ENCODE measurements around the gene ZNRF3.
"Not testable (repeated sequence)": the region's sequence is repeated elsewhere in the genome, so short reads cannot be mapped to it uniquely, and the experiment has no call there.

The ZNRF3 gene

DNA sequence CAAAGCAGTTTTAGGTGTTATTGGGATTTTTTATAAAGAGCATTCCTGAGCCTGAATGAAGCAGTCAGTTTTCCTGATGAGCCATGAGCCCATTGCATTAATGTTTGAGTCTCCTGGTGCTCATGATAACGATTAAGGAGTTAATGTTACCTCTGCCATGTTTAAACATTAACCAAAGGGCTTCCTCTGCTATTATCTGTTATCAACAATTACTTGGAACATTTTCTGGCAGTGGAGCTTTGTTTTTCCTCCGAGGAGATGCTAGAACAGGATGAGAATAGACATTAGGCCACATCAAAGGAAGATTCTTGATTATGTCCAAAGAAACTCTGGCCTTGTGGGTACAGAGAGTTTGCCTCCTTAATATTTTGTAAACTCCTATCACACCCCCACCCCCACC, 49.9 kb downstream of the ZNRF3 start:
- no peak for DNase-seq (ENCODE audit: low read depth)

DNA sequence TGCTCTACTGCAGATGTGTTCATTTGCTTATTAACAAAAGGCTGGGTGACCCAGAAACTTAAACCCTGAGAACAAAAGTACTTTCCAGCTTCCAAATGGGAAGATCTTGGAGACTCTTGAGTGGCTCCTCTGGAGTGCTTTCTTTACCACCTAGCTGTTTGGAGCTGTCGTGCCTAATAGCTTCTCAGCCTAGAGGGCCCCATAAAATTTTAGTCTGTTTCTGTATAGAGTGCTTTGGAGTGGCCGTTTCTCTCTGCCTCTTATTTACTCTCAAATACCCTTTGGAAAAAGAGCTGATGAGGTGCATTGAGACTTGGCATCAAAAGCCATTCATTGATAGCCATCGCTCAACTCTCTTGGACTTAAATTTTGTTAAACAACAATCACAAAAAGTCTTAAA, 50.7 kb downstream of the ZNRF3 start:
- DNase-seq (ENCODE audit: low read depth): no peak

DNA sequence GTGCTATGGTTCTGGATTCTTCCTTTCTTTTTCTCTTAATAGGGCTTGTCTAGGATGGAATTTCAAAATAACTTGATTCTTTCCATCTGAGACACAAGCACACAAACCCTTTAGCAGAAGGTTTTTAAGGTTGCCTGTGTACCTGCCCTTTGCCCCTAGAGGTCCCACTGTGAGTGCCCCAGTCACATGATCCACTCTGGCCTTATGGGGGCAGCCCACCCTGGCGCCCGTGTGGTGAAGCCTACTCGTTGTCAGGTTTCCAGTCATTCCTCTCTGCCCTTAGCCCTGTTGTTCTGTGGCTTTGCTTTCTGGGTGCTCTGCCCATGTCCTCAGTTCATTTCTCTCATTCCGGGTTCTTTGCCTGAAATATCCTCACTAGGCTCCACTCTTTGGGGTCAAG, 51.8 kb downstream of the ZNRF3 start:
- no peak for DNase-seq (ENCODE audit: low read depth)

DNA sequence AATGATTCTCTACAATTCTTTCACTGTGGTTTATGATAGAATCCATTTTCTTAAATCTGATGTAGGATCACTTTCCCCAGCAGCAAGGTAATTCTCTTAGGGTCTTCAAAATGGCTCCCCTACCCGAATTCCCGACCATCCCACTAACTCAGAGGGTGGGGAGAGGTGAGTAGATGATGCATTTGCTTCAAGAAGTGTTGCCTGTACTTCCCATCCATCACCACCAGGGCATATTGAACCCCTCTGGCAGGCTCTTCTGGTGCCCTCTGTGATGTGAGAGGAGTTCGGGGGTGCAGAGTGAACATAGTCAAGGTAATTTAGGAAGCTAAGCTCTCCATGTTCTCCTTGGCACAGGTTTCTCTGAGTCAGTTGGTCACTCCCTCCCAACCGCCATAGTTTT, 52.3 kb downstream of the ZNRF3 start:
- no peak for DNase-seq (ENCODE audit: low read depth)

DNA sequence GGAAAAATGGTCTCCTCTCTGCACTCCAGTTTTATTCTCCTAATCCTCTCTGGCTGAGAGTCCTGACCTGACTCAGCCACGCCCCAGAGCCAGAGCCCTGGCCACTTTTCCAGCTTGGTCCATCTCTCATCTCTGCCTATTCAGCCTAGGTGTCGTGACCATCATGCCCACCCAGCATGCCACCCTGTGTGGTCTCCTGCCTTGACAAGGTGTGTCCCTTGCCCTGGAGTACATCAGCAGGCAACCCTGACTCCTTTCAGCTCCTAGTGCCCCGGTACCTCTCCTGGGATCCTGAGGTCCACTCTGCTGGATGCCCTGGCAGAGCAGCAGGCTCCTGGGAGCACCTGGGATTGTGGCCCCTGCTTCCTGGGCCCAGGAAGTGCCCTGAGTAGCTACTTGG, 52.8 kb downstream of the ZNRF3 start:
- DNase-seq (ENCODE audit: low read depth): no peak

DNA sequence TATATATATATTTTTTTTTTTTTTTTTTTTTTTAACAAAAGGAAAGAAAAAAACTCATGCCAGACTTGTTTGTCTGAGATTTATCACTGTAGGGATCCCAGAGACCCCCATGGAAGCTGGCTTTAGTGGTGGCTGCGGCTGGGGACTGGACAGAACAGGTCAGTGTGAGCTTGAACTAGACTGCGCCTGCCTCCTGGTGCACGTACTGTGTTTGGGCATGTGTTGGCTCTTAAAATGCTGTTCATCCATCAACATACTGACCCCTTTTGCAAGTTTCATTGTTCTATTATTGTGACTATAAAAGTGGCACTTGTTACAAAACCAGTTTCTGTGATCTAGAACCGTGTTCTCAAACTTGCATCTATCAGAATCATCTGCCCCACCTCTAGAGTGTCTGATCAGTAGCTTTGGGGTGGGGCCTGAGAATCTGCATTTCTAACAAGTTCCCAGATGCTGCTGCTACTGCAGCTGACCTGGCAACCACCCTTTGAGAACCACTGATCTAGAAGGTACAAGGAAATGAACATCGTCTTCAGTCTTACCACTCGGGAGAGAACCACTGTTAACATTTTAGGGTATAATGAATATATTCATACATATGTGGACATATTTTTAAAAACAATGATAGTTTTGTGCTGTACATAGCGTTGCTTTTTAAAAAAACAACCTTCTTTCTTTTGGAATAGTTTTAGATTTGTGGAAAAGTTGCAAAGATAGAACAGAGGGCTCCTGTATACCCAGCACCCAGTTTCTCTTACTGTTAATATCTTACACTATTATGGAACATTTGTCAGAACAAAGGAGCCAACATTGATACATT, 54.0 kb downstream of the ZNRF3 start:
- no peak for DNase-seq (ENCODE audit: low read depth)

DNA sequence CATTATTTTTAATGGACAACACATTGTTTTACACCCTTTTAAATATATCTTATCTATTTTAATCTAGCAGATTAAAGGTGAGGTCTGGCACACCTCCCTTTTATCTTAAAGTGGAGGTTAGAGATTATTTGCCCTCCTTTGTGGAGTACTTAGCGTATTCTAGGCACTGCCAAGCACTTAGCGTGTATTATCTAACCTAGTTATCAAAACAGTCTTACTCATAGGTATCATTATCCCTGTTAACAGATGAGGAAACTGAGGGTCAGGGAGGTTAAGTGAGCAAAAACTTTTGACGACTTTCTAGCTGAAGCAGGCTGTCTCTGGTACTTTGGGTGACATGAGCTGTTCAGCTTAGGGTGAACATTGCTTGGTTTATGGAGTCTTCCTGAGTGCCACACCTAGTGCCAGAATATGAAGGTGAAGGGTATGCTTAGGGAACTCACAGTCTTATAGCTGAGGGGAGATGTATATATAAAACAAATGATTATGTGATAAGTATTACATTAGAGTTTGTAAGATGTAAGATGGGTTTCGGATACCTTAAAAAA, 55.0 kb downstream of the ZNRF3 start:
- no peak for DNase-seq (ENCODE audit: low read depth)

DNA sequence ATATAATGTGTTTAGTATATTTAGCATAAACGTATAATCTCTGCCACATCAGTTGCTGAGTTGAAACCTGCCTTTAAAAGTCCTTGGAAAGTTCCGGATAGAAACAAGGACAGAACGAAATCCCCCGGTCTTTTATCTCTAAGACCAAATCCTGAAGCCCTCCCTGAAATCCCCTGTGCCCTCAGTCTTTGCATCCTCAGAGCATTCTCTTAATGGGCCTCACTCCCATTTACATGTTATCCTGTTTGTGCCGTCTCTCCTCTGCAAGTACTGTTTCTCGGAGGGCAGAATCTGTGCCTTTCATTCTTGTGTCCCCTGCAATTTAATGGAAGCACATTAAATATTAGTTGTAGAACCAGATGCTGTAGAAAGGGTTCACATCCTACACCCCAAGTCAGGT, 56.0 kb downstream of the ZNRF3 start:
- no peak for DNase-seq (ENCODE audit: low read depth)

DNA sequence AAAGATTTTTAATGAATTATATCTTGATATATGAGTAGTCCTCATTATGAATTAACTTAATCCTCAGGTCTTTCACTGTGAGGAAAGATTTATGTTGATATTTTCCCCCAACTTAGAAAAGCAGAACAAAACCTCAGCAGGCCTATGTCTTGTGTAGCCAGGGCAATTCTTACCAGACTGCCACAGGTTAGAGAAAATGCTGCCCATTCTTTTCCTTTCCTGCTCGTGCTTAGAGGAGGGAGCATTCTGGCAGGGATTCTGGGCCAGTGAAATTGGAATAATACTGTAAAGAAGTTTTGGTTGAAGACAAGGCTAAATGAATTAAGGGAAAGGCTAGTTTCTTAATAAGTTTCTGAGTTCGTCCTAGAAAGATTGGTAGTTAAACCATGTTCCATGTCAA, 56.6 kb downstream of the ZNRF3 start:
- DNase-seq (ENCODE audit: low read depth): no peak

DNA sequence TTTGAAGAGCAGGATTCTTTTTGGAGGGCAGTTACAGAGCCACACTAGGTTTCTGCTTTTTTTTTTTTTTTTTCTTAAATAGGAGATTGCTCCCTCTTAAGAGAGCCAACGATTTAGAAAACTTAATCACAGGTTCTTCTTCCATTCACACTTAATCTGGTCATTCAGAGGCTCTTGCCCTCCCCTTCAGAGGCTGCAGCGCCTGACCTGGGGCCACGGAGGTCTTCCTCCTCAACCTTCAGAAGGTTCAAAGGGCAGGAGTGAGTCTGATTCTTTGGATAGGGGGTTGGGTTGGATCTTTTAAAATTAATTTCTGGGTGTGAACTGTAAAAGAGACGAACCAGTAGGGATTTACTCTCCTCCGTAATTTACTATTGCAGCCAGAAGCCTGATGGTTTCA, 57.1 kb downstream of the ZNRF3 start:
- DNase-seq (ENCODE audit: low read depth): no peak

DNA sequence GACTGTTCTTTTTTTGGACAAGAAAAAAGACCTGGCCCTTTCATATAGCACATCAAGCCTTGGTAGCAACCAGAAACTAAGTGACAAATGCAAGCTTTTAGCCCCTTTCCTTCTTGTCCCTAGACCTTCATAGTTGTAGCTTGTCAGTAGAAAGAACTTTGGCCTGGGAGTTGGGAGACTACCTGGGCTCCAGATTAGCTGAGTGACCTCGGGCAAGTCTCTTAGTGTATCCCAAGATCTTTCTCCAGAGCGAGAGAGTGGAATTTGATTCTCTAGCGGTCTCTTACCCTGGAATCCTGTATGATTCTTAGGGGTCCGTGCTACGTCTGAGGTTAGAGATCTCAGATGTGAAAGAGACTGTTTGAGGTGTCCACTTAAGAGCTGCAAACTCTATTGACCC, 59.0 kb downstream of the ZNRF3 start:
- no peak for DNase-seq (ENCODE audit: low read depth)

DNA sequence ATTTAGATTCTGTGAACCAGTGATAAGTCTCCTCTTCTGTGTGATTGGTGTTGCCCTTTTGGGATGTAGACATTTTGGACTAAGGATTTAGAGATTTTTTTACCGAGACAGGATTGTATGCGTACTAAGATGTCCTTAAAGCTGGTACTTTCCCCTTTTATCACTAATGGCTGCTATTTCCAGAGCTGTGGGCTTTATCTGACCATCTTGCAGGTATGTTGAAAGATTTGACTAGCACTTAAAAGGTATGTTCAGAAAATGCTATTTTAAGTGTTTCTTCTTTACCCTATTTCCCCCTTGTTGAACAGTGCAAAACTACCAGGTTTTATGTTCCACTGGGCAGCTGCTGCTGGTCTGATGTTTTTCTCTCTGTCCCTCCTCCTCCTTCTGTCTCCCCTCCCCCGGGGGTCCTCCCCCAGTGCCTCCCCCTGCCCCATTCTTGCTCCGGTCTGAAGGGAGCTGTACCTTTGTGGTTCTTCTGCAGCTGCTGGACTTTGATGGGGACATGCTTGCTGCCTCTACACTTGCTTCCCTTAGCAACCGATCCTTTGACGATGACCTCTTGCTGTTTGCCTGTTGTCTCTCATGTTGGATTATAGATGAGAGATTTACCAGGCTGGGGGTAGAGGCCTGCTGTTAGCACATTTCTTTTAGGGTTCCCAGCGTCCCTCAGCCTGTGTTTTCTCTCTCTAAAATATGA, 59.6 kb downstream of the ZNRF3 start:
- no peak for DNase-seq (ENCODE audit: low read depth)

DNA sequence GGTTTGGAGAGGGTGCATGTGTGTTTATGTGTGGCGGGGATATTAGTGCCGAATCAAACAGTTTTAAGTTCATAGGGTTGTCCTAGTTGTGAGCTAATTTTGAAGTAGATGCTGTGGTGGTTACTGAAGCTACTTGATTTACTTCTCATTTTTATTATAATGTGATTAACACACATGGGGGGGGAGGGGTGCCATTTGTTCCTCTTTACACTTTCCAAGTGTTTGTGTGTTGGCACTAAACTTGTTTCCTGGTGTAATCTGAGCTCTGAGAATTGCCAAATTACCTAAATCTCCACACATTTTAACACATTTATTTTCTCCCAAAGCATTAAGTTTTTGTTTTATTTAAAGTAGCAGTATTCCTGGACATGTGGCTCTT, 60.1 kb downstream of the ZNRF3 start:
- no peak for DNase-seq (ENCODE audit: low read depth)

DNA sequence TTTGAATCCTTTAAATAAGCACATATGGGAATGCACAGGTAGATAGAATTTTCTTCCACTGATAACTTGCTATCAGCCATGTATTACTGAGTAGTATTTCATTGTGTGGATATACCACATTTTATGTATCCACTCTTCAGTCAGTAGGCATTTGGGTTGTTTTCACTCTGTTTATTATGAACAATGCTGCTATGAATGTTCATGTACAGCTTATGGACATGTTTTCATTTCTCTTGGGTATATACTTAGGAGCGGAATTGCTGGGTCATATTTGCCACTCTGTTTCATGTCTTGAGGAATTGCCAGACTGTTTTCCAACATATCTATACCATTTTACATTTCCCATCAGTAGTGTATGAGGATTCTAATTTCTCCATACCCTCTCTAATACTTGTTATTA, 63.8 kb downstream of the ZNRF3 start:
- DNase-seq (ENCODE audit: low read depth): no peak

DNA sequence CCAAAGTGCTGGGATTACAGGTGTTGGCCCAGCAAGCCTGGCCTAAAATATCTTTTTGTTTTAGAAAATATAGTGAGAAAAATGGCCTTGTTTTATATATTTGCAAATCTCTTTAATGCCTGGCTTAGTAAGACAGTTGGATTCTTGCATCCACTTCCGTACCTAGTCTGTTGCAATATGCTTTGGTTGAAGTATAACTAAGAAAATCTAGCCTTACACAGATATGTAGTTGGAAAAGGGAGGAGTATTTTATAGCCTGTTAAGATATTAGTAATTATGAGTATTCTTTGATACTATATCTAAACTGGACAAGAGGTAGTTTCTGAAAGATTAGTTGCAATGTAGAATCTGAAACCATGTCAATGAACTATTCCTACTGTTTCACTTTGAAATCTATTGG, 65.1 kb downstream of the ZNRF3 start:
- DNase-seq (ENCODE audit: low read depth): no peak

DNA sequence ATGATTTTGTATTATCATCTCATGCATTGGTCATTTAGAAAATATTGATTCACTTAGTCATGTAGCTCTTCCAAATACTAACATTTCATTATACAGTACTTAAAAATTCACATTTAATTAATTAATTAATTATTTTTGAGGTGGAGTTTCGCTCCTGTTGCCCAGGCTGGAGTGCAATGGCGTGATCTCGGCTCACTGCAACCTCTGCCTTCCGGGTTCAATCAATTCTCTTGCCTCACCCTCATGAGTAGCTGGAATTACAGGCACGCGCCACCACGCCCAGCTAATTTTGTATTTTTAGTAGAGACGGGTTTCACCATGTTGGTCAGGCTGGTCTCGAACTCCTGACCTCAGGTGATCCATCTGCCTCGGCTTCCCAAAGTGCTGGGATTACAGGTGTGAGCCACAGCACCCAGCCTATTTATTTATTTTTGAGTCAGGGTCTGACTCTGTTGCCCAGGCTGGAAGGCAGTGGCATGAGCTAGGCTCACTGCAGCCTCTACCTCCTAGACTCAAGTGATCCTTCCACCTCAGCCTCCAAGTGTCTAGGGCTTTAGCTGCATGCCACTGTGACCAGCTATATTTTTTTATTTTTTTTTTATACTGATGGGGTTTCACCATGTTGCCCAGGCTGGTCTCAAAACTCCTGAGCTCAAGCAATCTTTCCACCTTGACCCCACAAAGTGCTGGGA, 65.6 kb downstream of the ZNRF3 start:
- not testable (repeated sequence) for DNase-seq (ENCODE audit: low read depth)

DNA sequence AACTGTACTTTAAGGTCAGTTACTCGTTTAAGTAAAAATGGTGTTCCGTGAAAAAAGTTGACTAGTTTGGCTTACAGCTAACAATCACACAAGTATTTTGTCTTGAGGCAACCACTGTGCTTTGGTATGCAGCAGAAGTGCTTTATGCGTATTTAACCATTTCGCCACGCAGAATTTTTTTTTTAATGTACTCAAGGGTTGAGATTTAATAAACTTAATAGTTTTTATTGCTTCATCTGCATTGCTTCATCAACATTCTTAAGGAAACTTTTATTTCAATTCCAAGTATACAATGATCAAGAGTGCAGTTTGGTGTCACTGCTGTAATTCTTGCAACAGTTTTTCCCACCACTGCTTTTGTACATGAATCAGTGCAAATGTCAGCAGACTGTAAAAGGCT, 66.4 kb downstream of the ZNRF3 start:
- DNase-seq (ENCODE audit: low read depth): no peak

DNA sequence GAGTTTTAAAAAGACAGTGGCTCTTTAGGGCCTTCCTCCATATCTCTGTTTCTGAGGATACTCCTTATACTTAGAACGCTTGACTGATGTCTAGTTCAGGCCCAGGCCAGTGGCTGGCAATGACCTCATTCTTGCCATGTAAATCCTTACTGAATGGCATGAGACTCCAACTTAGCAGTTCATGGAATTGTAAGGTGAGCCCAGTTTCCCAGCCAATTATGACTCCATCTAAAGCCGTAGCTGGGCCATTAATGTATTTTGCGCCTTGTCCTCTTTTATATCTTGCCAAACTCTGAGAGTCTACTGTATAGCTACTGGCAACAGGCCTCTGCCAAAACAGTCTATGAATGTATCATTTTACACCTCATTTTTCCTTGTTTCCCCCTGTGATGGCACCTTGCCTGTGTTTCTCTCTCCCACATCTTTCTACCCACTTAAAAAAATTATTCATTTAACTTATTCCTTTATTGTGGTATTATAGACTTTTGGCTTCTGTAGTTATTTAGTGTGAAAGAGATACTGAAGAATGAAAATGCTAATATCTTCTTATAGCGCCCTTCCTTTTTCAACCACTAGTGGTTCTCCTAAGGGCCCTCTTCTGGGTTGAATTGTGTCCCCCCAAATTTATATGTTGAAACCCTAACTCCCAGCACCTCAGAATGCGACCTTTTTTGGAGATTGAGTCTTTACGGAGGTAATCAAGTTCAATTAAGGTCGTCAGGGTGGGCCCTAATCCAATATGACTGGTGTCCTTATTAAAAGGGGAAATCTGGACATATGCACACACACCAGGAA, 67.4 kb downstream of the ZNRF3 start:
- DNase-seq (ENCODE audit: low read depth): no peak

DNA sequence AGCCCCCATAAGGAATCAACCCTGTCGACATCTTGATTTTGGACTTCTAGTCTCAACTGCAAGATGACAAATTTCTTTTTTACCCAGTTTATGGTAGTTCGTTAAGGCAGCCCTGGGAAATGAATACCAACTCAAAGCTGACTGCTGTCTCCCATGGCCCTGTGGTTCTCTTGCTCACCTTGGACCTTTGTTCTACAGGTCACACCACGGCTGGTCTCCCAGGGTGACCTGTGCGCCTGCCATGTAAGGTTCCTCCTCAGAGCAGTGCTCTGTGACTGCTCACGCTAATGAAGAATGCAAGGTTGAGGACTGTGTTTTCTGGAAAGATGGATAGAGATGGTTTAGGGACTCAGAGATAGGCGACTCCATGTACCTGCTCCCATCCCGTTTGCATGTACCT, 68.2 kb downstream of the ZNRF3 start:
- DNase-seq (ENCODE audit: low read depth): no peak

DNA sequence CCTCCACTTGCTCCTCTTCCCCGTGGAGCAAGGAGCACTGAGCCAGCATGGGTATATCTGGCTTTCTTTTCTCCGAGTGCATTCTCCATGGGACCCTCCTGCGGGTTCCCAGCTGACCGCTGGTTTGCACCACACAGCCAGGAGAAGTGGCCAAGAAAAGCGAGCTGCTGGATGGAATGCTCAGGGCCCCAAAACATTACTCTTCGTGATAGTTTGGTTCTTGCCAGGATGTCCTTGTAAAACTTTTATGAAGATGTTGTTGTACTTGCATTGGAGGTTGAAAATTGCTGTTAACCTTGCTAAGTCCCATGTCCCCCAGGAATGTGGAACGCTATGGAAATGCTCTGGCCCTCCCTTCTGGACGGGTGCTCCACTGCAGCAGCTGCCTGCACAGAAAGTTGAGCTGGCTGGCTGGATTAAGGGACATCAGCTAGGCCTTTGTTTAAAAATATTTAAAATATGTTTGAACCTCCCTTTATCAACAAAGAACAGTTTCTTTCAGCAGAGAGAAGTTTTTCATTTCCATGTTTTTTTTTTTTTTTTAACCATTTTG, 68.7 kb downstream of the ZNRF3 start:
- no peak for DNase-seq (ENCODE audit: low read depth)

DNA sequence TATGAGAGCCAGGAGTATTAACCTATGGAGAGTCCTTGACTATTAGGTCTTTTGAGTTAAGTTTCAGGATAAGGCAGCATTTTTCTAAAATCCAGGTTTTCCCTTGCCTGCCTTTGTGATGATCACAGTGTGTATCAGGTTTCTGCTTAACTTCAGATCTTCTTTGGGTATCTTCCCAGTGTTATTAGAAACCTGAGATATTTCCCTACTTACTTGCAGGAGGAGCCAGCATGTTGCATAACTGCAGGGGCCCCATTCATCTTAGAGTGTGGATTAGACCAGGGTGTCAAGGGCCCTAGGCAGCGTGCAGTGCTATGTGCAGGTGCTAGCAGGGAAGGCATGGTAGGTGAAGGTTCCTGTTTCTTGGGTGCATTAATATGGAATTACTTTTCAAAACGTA, 69.5 kb downstream of the ZNRF3 start:
- no peak for DNase-seq (ENCODE audit: low read depth)

DNA sequence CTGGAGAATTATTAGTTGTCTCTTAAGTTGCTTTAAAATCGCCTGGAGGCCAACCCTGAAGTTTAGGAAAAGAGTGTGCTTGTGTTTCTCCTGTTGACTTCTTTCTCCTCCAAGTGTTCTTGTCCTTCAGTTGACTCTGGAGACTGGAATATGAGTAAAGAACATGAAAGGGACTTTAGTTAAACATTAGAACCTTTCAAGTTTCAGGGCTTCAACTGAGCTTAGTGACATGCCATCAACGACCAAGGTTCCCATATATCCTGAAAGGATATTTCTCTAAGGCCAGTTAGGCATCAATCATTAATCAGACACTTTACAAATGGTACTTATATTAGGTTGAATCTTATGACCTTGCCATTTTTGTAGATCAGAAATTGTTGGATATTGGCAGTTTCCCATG, 70.0 kb downstream of the ZNRF3 start:
- DNase-seq (ENCODE audit: low read depth): no peak

Measured in CMK (cell line).